HL-60/S4 treated with phorbol 12-myristate 13-acetate at 8.2 ng/mL for 4 days and 3 days (cell line): ENCODE data around the gene AK2.
"Not testable (repeated sequence)": the region's sequence is repeated elsewhere in the genome, so short reads cannot be mapped to it uniquely, and the experiment has no call there.

Experiments
- in situ Hi-C: fragments of 300-500 bp; cut with MboI; formaldehyde crosslinking; loops from 2 replicates; pipeline ENCODE4 v1.15.0; 2022; ENCODE audit warnings: low sequenced_read_pairs

Gene AK2

DNA sequence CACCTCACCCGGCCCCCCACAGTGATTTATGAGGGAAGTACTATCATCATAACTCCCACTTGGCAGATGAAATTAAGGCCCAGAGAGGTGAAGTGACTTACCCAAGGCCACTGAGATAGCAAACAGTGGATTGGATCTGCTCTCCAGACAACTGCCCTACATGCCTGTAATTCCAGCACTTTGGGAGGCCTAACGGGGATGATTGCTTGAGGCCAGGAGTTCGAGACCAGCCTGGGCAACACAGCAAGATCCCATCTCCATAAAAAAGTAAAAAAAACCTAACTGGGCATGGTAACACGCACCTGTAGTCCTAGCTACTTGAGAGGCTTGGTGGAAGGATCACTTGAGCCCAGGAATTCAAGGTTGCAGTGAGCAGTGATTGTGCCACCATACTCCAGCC, 57.8 kb downstream of the AK2 start:
- in situ Hi-C loops: no loop called here

DNA sequence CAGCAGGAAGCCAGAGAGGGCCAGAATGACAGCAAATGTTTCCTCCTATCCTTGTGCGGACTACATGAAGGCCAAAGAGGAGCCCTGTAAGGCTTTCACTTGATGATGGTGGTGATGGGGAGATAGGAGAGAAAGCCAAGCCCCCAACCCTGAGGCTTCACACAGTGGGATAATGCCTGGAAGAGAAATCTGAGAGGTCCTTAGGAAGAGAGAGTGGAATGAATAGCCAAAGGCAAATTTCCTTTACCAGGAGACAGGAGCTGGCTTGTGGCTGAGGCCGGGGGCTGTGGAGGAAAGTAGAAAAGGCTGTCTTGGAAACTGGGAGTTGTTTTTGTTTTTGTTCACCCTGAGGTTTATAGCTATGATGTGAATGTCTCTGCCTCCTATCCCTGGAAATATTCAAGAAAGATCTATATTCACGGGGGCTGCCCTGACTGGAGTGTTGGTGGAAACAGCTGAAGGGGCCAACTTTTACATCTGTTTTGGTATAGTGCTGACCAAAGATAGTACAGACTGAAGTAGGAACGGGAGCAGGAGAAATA, 59.1 kb downstream of the AK2 start:
- in situ Hi-C loops: no loop called here

DNA sequence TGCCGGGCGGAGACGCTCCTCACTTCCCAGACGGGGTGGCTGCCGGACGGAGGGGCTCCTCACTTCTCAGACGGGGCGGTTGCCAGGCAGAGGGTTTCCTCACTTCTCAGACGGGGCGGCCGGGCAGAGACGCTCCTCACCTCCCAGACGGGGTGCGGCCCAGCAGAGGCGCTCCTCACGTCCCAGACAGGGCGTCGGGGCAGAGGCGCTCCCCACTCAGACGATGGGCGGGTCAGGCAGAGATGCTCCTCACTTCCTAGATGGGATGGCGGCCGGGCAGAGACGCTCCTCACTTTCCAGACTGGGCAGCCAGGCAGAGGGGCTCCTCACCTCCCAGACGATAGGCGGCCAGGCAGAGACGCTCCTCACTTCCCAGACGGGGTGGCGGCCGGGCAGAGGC, 61.6 kb downstream of the AK2 start:
- in situ Hi-C loops: not testable (repeated sequence)

DNA sequence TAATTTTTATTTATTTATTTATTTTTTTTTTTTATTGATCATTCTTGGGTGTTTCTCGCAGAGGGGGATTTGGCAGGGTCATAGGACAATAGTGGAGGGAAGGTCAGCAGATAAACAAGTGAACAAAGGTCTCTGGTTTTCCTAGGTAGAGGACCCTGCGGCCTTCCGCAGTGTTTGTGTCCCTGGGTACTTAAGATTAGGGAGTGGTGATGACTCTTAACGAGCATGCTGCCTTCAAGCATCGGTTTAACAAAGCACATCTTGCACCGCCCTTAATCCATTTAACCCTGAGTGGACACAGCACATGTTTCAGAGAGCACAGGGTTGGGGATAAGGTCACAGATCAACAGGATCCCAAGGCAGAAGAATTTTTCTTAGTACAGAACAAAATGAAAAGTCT, 63.2 kb downstream of the AK2 start:
- in situ Hi-C loops: not testable (repeated sequence)

DNA sequence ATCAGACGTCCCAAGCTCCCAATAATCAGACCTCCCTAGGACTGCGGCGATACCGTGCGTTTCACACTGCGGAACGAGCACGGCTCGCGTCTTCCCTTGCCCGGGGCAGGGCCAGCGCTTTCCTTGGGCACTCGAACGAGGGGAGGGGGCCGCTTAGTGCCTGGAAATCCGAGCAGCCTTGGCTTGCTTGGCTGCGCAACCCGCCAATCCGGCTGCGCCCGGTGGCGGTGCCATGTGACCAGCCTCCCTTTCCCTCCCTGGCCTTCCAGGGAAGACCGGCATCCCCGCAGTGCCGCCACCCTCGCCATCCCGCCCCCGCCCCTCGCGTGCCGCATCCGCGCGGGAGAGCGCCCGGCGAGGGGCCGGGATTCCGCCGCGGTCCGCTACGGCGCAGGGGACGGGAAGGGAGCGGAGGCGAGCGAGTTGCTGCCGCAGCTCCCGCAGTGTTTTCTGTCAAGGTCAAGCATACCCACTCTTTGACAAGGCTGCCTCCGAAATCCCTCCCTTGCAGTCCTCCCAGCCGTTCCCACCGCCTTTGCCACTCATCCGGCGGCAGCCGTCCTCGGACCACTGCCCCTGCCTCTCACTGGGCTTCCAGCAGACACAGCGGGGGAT, 63.8 kb downstream of the AK2 start:
- in situ Hi-C loops: no loop called here

DNA sequence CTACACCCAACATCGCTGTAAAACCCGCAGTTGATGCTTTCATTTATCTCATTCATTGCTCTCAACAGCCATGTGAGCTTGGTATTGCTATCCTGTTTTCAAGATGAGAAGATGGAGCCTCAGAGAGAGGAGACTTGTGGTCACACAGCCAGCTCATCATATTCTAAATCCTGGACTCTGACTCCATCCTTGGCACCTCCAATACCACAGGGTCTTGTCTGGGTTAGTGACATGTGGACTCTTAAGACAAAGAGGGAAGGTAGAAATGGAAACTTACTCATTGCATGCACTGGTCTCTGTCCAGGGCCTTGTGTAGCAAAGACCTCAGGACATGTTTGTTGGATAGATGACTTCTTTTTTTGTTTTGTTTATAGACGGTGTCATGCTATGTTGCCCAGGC, 65.1 kb downstream of the AK2 start:
- in situ Hi-C loops: no loop called here

DNA sequence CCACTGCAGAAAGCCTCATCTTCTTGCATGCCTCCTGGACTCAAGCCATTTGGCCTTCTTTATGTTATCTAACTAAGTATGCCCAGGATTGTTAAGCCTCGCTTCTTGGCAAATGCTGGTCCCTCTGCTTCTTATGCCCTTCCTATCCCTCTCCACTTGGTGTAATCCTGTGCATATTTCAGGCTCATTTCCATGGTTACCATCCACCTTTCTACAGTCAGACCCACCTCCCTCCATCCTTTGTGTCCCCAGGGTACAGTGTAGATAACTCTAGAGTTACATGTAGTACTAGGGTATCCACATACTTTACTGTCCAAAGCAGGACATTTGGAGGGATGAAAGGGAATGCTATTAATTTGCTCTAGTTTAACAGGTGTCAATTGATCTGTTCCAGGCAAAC, 65.5 kb downstream of the AK2 start:
- in situ Hi-C loops: no loop called here

DNA sequence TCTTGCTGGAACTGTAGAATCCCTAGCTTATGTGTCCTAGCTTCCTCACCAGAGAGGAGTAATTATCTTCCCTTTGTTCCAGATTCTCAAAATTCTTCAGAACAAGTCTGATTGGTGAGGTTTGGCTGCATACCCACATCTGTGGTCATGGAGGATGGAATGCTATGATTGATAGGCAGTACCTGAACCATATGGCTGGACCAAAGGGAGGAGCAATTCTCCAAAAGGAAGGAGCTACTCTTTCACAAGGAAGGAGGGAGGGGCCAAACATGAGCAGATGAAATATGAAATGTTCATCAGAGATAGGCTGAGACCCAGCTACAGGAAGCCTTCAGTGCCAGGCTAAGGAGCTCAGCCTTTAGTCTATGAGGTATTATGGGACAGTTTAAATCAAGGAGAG, 67.1 kb downstream of the AK2 start:
- in situ Hi-C loops: no loop called here

DNA sequence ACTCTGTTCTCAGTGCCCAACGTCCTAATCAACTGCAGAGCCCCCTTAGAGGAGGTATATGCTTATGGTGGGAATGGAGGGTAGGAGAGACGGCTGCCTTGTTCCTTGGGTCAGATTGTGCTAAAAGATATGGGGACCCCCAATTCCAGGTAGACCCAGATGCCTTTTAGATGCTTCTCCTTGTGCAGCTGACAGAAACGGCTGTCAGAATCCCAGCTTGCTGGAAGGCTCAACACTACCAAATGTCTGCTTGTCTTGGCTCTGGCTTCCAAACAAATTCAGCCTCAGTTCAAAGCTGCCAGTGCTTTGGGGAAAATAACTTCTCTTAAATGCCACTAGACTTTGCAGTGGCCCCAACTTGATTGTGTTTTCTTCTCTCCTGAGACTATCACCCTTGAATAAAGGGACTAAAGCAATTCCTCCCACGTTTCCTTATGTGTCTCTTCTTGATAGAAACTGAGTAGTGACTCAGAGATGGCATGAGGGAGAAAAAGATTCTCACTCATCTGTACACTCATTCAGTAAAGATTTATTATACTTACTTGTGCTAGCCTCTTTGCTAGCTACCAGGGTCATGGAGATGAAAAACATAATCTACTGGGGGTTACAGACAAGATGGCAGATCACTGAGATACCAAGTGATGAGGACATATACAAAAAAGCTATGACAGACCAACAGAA, 68.7 kb downstream of the AK2 start:
- in situ Hi-C loops: no loop called here

DNA sequence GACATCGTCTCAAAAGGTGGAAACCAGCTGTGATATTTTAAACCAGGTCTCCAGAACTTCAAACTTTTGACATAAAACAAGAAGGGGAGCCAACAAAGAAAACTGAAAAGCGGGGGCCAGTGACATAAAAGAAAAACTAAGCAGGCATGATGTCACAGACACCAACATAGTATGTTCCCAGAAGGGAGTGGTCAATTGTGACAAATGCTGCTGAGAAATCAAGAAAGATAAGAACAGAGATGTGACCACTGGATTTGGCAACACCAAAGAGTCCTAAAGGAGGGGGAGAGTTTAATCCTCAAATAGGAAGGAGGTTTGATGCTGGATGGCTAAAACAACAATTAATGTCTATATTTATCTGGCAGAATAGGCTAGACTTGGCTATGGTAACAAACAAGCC, 69.8 kb downstream of the AK2 start:
- in situ Hi-C loops: no loop called here

DNA sequence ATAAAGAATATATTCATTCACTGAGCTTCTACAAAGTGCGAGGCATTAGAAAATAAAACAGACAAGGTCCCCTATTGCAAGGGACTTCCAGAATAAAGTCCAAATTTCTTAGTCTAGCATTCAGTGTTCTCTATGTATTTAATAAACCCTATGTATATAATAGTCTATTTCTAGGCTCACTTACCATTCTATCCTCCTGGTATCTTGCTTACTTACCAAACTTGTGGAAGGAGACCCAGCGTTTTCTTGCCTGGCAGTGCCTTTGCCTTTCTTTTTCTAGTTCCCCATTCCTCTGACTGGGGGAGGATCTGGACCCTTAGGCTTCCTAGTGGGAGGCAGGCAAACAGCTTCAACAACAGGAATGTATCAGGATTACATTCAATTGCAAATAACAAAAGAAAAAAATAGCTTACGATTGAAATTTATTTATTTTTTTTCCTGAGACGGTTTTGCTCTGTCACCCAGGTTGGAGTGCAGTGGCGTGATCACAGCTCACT, 71.4 kb downstream of the AK2 start:
- in situ Hi-C loops: no loop called here

DNA sequence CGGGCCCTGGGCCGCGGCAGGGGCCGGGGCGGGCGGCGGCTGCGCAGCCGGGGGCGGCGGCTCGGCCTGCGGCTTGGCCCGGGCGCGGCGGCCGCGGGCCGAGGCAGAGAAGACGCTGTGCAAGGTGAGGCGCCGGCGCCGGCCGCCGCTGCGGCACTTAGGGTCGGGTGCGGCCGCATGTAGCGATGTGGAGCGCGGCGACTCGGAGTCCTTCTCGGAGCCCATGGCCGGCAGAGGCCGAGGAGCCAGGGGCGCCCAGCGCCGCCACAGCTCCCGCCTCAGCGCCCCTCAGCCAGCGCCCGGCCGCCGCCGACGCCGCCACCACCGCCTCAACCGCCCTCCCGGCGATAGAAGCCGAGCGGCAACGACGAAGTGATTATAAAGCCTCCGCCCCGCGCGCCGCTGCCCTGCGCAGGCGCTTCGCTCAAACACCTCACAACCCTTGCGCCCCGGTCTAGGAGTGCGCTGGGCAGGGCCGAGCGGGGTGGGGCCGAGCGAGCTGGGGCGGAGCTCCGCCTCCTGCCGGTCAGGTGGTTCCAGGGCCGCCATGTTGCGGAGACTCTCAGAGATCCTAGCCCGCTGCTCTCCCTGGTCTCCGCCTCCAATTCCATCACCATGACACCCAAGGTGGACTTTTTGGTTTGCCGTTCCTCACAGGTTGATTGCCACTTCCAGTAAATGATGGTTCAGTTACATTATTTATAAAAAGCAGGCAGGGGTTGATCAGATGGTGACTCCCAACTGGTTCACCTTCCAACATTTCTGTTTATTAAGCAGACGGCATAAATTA, 72.0 kb downstream of the AK2 start, which contains the start of gene RNF19B:
Gene RNF19B, minus strand, starts transcription at position 349 of the 790 bp plus-strand sequence. Its CDS starts 124 bp downstream, at position 225.
- in situ Hi-C loops: no loop called here

DNA sequence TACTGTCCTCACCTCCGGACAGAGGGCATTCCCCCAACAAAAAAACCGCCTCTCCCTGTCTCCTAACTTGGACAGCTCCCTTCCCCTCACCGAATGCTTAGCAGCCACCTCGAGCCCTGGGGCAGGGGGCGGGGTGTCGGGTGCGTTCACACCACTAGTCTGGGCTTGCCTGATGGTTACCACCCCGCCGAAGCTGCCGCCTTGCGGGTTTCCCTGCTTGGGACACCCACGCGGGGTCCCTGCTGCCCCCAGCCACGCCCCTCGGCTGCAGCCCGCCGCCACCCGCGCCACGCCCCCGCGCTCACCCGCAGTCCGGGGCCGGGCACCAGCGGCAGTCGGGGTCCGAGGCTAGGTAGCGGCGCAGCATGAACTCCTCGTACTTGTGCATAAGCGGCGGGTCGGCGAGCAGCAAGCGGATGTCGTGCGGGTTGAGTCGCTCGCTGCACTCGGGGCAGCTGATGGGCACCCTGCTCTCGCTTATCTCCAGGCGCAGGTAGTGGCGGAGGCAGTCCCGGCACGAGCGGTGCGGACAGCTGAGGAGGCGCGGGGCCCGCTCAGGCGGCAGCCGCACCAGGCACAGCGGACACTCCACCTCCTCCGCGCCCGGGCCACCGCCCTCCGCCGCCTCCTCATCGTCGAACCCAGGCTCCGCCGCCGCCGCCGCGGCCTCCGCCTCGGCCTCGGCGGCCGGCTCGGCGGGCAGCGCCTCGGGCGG, 72.8 kb downstream of the AK2 start:
- in situ Hi-C loops: no loop called here

DNA sequence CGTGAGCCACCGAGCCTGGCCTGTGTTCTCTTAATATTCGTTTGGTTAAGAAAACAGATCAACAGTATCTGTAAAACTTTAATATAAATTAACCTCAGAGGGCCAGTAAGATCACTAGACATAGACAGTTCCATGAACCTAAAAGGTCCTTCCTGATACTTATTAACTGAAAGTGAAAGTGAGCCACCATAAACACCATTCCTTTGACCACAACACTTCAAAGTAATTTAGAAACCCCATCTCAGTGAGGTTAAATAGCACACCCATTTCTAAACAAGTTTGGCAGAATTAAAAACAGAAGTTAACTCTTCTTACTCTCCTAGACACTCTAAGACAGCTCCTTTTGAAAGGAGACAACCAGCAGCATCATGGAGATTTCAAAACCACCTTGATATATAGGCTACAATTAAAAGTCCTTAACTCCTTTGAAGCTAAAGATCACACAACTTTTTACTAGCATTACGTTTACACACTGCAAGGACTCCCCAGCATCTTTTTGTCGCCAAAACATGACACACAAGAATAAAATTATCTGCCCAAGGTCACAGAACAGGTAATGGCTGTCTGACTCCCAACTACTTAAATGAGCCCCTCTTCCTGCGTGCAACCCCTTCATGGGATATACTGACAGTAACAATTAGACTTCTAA, 74.3 kb downstream of the AK2 start:
- in situ Hi-C loops: no loop called here

DNA sequence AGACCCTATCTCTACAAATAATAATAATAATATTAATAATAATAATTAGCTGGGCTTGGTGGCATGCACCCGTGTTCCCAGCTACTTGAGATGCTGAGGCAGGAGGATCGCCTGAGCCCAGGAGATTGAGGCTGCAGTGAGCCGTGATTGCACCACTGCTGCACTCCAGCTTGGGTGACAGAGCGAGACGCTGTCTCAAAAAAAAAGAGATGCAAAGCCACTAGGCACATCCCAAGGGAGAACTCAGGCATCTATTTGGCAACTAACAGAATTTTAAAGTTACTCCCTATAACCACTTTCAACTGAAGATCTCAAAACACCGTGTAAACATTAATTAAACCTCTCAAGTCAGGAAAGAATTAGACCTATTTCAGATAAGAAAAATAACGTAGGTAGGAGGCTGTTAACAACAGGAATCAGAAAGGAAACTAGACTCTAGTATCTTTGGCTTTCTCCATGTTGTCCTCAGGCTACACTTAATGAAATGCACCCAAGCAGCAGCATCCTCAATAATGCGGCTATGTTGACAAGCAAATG, 75.8 kb downstream of the AK2 start:
- in situ Hi-C loops: no loop called here

DNA sequence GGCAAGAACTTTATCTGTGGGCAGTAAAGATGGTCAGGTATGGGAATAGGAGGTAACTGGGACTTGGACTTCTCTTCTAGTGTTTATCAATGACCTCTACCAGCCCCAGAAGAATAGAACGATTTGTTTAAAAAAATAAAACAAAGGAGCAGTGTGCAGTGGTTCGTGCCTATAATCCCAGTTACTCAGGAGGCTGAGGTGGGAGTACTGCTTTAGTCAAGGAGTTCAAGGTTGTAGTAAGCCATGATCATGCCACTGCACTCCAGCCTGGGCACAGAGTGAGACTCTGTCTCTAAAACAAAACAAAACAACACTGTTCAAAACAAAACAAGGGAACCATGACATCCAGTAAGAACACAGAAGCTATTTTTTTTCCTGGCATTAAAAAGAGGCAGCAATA, 76.3 kb downstream of the AK2 start:
- in situ Hi-C loops: no loop called here

DNA sequence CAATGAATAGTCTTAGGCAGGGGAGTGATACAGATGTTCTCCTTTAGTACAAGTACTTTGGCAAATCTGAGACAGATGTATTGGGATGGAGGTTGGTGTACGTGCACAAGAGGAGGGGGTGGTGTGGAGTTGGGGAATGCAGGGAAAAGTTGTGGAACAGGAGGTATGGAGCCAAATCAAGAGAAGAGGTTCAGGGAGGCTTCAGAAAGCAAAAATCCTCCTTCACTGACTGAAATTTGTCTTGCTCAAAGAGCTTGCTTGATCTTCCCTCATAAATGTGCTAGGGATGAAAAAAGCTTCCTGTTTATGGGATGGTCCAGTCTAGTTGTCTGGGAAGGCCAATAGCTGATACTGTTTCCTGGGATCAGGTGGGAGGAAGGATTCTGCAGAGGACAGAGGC, 77.9 kb downstream of the AK2 start:
- in situ Hi-C loops: no loop called here
